GM18507 (cell line): ENCODE measurements around the gene COL4A5.
"Not testable (repeated sequence)": the region's sequence is repeated elsewhere in the genome, so short reads cannot be mapped to it uniquely, and the experiment has no call there.

Source experiments
- DNase-seq: peaks from one replicate; pipeline ENCODE4 v3.0.0; 2011; ENCODE audit warnings: low read depth; ENCODE audit not compliant: insufficient read length; ENCODE audit errors: extremely low spot score
- FAIRE-seq: peaks from 2 replicates; lab custom pipeline; 2011; peaks lifted over from hg19 to GRCh38; lab: Jason Lieb, UNC

The COL4A5 gene

DNA sequence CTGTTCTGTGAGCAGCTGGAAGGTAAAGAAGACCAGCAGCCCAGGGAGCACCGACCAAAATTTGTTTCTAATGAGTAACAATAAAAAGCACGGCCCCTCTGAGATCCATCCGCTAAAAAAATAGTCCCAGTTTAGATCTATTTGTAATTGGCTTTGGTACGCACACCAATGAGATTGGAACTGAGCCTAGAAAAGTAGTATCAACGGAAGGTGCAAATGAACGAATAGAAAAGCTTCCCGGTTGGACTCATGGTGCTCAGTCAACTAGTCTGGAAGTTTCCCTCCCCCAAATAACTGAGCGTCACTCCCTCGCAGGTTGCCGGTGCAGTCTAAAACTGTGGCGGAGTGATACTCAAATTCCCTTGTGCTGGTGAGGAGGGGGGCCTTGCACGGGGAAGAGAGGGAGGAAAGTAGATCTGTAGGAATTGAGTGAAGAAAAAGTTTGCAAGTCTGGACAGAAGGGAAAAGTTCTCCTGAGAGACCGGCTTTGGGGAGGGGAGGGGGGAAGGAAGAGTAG is at the start of gene COL4A5:
Gene COL4A5, plus strand, starts transcription at position 413 of the 517 bp plus-strand sequence. CDS start 288 bp downstream, outside the sequence.
- DNase-seq: no peak
- FAIRE-seq: no peak

DNA sequence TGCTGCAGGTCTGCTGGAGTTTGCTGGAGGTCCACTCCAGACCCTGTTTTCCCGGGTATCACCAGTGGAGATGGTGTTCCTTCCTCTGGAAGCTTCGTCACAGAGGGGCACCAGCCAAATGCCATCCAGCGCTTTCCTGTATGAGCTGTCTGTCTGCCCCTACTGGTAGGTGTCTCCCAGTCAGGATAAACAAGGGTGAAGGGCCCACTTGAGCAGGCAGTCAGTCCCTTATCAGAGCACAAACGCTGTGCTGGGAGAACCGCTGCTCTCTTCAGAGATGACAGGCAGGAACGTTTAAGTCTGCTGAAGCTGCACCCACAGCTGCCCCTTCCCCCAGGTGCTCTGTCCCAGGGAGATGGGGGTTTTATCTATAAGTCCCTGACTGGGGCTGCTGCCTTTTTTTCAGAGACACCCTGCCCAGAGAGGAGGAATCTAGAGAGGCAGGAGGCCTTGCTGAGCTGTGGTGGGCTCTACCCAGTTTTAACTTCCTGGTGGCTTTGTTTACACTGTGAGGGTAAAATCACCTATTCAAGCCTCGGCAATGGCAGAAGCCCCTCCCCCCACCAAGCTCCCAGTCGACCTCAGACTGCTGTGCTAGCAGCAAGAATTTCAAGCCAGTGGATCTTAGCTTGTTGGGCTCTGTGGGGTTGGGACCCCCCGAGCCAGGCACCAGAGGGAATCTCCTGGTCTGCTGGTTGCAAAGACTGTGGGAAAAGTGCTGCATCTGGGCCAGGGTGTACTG is 48.5 kb upstream of the COL4A5 start:
- FAIRE-seq, DNase-seq: not testable (repeated sequence)

DNA sequence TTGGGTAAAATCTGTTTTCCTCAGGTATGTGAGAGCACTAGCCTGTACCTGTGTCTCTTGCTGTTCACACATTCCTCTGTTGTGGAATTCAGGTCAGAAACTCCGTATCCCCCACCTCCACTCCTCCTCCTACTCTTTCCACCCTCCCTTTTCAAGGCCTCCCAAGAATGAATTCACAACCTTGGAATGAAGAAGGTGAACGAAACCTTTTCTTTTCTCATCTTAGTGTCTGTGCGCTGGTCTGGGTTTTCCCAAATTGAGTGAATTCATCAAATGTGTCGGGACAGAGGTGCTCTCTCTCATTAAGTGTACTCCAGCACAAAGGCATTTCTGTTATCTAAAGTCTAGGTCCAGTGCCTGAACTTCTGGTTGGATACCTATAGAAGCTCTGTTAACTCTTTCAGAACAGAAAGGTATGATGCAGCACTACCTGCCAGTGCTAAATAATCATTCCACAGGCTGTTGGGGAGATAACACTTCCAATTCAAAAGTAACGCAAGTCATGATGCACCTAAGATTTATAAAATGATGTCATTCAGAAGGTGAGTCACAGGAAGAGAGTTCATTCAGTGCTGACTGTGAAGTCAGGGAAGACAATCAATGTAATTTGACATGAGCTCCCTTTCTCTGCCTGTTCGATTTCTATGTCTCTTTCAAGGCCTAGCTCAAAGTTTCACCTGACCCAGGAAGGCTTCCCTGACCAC is 43.3 kb upstream of the COL4A5 start:
- DNase-seq: no peak
- no peak for FAIRE-seq

DNA sequence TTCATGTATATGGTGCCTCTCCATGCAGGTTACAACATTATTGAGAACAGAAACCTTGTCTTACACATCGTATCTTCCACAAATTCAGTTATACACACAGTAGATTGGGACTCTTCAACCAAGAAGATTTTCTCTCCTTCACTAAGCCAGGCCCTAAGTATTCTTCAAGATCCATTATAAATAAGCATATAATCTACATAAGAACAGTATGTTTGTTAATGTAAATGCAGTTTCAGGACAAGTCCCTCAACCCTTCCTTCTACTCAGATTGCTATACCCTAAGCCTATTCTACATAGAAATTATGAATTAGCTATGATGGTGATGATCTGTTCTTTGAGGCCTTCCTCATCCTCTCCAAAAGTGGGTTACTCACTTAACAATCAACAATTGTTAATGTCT is 42.7 kb upstream of the COL4A5 start:
- no peak for FAIRE-seq
- no peak for DNase-seq

DNA sequence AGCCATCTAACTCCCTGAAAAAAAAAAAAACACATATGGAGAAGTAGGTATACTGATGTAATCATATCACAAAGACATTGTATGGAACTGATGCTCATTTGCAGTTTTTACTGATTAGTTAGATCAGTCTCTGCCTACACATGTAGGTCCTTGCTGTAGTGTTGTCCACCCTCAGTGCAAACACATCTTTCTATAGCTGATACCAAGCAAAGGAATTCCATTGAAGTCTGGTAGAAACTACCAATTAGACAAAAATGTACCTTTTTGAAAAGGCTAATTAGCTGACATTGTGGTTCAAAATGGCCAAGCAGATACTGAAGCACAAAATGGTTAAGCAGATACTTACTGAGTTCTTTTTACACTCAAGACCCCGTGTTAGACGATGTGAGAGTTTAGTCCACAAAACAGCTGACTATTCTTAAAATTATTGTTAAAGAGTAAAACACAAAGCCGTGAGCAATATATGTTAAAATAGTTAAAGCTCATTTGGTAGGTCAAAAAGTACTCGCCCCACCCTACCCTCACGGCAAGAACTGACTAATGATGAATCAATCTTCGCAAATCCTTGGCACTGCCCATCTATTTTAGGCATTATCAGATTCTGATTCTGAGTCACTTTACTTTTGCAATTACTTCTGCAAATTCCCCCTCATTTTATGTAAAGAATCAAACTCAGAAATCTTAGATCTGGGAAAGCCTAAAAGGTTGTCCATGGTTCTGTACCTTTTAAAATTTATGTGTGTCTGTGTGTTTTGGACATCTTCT is 41.8 kb upstream of the COL4A5 start:
- FAIRE-seq (no peak), DNase-seq (no peak)

DNA sequence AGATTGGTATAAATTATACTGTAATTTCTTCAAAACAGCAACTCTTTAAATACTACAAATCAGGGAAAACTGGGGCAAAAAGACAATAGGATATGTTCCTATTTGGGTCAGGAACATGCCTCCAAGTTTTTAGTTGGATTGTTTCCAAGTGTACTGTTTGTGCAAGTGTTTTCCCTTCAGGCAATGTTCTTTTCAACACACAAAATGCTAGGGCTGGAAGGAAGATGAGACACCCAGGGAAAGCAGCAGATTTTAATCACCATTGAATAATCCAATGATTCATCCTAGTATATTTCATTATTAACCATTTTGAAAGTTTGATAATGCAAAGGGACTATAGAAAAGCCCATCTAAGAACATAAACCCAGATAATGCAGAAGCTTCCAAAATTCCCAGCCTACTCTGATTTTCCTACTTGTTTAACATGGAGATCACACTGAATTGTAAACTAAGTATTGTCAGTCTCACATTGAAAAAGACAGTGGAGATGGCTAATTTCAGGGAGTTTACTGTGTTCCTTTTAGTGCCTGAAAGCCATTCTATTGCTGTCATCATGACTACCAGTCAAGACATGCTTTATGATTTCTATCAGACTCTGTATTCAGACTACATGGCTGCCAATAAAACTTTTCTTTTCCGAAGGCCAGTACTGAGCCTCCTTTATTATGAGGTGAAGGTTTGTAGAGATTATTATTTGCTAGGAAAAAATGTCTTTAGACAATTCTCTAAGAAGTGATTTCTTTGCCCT is 40.0 kb upstream of the COL4A5 start:
- no peak for FAIRE-seq
- no peak for DNase-seq

DNA sequence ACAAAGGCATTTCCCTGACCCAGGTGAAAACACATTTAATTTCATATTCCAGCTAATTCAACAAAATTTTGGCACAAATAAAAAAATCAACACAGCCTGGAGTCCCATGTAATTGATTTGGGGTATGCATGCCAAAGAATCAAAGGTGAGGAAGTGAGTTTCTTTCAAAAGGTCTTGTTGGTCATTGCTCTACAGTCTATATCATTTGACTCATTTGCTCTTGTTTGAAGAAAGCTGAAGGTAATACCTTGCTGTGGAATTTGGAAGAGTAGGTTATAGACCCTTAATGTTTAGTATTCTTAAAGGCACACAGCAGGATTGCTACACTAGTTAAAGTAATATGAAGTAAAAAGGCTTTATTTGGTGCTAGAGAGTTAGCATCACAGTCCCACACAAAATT is 26.9 kb upstream of the COL4A5 start:
- DNase-seq (no peak), FAIRE-seq (no peak)

DNA sequence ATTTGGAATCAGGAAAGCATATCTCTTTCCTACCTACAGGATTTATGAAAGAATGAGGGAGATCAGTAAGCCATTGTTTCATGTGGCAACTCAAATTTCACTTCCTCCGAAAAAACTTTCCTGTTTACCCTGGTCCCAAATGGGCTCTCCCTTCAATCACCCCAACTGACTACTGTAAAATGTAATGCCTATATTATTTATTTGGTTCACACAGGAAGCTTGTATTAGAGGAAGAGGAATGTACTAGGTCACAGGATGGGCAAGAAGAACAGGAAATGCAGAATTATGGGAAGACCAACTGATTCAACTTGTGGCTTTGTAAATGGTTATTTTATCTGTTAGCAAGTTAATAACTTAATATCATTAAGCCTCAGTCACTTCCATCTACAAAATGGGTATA is 24.5 kb upstream of the COL4A5 start:
- no peak for DNase-seq
- FAIRE-seq: no peak

DNA sequence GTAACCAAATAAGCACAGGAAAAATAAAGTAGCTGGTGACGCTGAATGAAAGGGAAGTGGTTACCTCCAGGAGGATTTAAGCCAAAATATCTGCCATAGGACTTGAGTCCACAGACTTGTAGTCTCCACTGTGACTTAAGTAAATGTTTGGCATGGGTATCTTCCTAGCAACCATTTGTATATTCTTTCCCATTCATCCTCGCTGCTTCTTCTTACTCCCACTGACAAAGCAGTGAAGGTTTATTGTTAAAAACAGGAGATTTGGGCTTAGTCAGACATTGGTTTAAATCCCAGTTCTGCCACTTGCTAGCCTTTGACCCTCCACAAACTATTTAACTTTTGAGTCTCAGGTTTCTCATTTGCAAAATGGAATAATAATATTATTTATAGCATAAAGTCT is 23.7 kb upstream of the COL4A5 start:
- no peak for DNase-seq
- FAIRE-seq: no peak

DNA sequence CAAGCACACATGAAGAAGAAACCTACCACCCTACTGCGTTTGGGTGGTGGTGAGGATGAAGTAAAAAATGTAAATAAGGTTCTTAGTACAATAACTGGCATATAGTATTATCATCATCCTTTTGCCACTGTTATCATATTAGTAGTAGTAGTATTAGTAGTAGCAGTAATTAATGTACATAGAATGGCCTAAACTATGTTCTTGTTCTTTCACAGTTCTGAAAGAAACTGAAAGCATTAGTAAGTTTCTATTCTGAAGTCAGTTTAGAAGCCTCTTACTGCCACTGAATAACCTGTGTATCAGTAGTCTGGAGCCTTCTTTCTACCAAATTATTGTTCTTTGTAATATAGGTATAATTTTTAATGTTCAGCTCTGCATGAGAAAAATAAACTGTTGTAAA is 22.4 kb upstream of the COL4A5 start:
- FAIRE-seq (no peak), DNase-seq (no peak)

DNA sequence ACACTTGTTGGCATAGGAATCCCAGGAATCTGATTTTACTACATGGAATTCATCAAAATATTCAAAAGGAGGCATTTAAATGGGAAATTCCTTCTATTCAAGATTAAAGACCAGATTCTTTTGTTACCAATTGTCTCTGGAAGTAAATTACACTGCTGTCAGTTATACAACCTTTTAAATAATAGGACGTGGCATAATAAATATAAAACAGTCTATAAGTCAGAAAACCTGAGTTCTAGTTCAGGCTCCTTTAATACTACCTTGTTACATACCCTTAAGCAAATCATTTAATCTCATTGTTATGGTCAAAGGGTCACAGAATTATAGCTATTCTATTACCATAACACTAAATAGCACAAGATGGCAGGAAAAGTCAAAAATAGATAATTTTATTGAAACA is 20.2 kb upstream of the COL4A5 start:
- DNase-seq: no peak

DNA sequence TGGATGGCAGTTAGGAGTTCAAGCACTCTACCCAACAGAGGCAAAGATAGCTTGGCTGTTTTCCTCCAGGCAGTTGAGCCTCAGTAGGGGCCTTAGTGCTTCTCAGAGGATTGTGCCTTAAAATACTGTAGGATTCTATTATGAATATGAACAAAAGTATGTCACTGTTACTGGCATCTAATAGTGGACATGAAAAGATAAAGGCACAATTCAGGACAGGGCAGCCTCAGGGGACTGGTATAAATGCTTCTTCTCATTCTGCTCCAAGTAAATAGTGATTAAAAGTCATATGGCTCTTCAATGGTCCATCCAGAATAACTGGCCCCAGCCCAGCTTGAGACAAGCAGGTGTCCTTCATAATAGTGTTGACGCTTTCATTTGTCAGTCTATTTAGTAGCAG is 19.2 kb upstream of the COL4A5 start:
- FAIRE-seq (no peak), DNase-seq (no peak)

More for the DNA sequence above, 20.2 kb upstream of the COL4A5 start:
- no peak for FAIRE-seq

DNA sequence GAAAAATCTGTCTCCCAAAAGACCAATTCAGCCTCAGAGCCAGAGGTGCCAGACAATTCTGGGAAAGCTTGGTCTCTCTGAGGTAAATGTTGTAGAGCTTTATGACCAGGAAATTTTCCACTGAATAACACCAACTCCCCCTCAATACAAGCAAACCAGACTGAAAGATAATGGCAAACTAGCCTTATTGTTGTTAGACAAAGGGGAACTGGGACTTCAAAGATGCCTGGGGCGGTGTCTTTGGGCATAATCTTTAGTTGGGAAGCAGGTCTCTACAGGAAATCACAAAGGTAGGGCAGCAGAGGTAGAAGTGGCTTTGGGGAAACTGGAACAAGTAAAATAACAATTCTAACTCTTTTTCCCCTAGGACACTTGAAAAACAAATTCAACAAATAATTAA is 13.4 kb upstream of the COL4A5 start:
- no peak for FAIRE-seq

DNA sequence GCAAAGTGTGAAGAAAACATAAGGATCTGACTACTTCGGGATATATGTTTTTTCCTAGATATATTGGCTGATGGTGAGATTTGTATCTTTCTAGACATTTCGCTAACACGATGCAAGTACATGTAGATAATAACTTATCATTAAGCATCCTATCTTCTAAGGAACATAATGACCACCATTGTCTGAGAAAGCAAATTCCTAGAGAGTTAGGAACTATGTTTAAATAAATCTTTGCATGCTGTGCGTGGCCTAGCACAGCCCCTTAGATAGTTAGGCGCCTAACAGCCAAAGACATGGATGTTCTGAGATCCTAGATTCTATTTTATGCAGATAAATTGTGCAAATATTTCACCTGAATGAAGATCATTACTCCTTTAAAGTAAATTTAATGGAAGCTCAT is 4.4 kb upstream of the COL4A5 start:
- no peak for FAIRE-seq
- no peak for DNase-seq

More for the DNA sequence above, 13.4 kb upstream of the COL4A5 start:
- no peak for DNase-seq

DNA sequence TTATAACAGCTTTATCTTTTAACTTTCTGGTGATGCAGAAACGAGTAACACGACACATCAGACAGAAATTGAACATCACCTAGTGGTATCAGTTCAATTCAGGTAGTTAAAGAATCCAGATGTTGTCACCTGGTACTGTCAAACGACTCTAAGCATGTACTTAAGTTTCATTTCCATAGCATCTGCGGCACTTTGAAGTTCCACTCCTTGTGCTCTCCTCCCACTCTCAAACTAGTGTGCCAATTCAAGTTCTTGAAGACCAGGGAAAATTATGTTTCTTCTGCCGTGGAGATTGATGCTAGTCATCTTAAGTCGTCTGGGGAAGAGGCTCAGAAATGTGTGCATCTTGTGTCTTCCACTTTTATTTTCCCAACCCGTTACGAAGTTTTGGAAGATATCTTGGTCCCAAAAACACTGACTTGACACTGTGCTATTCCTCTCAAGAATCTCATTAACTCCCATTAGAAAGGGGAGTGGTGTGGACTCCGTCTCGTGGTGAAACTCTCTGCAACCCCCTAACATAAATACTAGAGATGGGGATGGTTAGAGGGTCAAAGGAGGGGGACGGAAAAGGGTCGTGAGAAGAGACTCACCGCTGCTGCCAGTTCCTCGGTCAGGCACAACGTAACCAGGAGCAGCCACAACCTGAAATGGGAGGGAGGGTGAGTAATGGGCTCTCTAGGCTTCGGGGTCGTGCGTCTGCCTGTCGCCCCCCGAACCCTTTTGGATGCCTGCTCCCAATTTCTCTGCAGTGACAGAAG is 2.1 kb upstream of the COL4A5 start:
- DNase-seq (no peak), FAIRE-seq (no peak)

DNA sequence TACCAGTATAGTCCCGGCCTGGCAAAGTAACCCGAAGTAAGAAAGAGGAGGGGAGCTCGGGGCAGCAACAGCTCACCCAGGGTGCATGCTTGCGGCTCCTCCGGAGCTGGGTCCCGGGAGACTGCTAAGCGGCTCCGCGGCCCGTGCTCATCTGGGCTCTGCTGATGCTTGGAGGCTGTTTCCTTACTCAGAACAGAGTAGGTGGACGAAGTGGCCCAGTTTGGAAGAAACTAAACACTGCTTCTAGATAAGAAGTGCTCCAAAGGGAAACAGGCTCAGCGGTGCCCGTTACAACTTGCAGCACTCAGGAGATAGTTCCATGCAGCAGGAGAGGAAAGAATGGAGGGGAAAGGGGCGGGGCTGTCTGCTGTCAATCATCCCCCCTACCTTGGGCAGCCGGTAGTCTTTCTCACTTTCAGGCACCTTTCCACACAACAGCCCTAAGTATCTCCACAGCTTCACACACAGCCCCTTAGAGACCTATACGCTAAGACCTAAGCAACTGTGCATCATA is 1.5 kb upstream of the COL4A5 start, which contains the start of gene COL4A6:
Gene COL4A6, minus strand, starts transcription at position 313 of the 514 bp plus-strand sequence. Its CDS starts 226 bp downstream, at position 87.
- no peak for FAIRE-seq
- DNase-seq: no peak

DNA sequence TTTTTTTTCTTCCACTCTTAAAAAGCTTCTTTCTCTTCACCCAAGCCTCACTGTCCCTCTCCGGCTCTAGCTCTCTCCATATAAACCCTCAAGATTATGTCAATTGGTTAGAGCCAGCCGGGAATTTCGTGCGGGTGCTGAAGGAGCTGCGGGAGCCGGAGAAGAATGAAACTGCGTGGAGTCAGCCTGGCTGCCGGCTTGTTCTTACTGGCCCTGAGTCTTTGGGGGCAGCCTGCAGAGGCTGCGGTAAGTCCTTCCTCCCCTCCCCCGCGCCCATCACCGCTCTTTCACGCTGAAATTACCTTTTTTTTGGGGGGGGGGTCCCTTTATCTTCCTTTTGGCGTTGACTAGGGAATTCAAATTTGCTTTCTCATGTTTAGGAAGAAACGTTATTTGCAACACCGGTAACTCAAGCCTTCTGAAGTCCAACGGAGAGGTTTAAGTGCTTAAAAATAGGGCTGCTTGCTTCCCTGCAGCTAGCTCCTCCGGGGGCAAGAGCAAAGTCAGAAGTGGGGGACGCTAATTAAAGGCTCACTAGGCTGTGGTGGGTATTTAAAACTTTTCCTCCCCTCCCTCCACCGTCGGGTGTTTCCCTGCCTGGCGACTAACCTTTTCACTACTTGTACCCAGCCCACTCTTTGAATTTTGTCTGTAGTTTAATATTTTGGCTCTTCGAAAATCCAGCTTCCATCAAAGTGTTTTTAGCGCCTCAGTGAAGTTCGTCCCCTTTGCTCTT is 491 bp downstream of the COL4A5 start:
- DNase-seq (no peak), FAIRE-seq (no peak)

DNA sequence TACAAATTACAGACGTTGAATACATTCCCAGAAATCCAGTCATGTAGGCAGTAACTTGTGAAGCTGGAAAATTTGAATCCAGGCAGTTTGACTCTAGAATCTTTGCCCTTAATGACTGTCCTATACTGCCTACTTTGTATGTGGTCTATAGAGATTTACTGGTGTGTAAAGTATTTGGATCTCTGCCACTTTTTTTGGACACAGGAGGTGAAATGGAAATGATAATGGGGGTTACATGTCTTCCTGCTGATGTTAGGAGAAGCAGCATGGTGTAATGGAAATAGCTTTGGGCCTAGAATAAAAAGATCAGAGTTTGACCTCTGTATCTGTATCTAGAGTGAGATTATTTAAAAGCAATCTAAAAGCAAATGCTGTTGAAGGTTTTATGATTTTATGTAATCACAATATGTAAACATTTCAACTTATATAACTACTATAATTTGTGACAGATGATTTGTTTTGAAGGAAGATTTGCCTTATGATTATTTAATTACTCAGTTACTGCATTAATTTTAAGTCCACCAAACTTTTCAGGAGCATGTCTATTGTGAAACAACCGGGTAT is 3.3 kb downstream of the COL4A5 start:
- DNase-seq: no peak
- no peak for FAIRE-seq
